HepG2 (cell line): ENCODE results near the gene GRB2. TPM values are rescaled to one million over a fixed set of nuclear protein-coding genes. Genes with fewer than 3 reads are reported as not detected.

Experiments used
- ATAC-seq: fragments of 200-7000 bp; cut with Tn5 transposase; 3 replicates; pipeline ENCODE4 v1.9.1; 2020; ENCODE audit warnings: mild to moderate bottlenecking, moderate library complexity
- BruUV-seq: library from RNA; stranded (reverse); fragments of 400-500 nt; replicated peaks from 2 replicates; lab custom pipeline; 2021; lab: Mats Ljungman, UMichigan
- CTCF ChIA-PET: fragments of 300-600 bp; formaldehyde crosslinking; extraction: SDS; loops from one replicate; lab custom pipeline; 2021; ENCODE audit warnings: low total read pairs, inconsistent platforms, low intra/inter-chr PET ratio; lab: Yijun Ruan, JAX
- POLR2A ChIA-PET: fragments of 350-600 bp; sonication (Branson Sonifier 250); formaldehyde crosslinking; loops from one replicate; lab custom pipeline; 2020; ENCODE audit warnings: antibody characterized with exemption, inconsistent platforms; lab: Yijun Ruan, JAX
- DNase-seq: peaks from one replicate; pipeline ENCODE4 v3.0.0-alpha.2; 2015; ENCODE audit warnings: low spot score
- FAIRE-seq: peaks from 3 replicates; lab custom pipeline; 2011; peaks lifted over from hg19 to GRCh38; lab: Jason Lieb, UNC
- H2AFZ ChIP-seq: one replicate; pipeline ENCODE4 v1.6.1; 2011; ENCODE audit warnings: low read length, inconsistent platforms
- H3K27ac ChIP-seq: fragments of 300-600 bp; 3 replicates; pipeline ENCODE4 v1.8.0; 2011; ENCODE audit warnings: mixed run types, mild to moderate bottlenecking, mixed read lengths, low read length, inconsistent platforms; ENCODE audit not compliant: insufficient read depth; ENCODE audit errors: extremely low read length
- H3K27me3 ChIP-seq, 2 experiments: fragments of 200-600 bp in 1 of 2; 2 replicates in 1 of 2; 3 replicates in 1 of 2; pipeline versions ENCODE4 v1.6.0 to v1.8.0; 2011; ENCODE audit warnings: low read length in 2 of 2, mild to moderate bottlenecking in 2 of 2, moderate library complexity in 2 of 2, inconsistent platforms in 1 of 2; ENCODE audit not compliant: insufficient read depth in 2 of 2, control insufficient read depth in 1 of 2
- H3K36me3 ChIP-seq, 2 experiments: fragments of 200-600 bp in 1 of 2; replicated peaks in 1 of 2; 2 replicates in 1 of 2; 3 replicates in 1 of 2; pipeline versions ENCODE4 v1.5.1 to v1.8.0; 2011; ENCODE audit warnings: low read length in 2 of 2, inconsistent platforms in 1 of 2; ENCODE audit not compliant: insufficient read depth in 2 of 2, control insufficient read depth in 1 of 2
- H3K4me1 ChIP-seq: 2 replicates; pipeline ENCODE4 v1.5.1; 2012; ENCODE audit warnings: low read length, inconsistent platforms; ENCODE audit not compliant: insufficient read depth
- H3K4me2 ChIP-seq: 2 replicates; pipeline ENCODE4 v1.6.0; 2011; ENCODE audit warnings: low read depth, low read length, inconsistent platforms
- H3K4me3 ChIP-seq, 3 experiments: fragments of 200-600 bp in 1 of 3; sonication (generic), shearing (Covaris generic) in 1 of 3; replicated peaks in 1 of 3; 2 replicates each; pipeline ENCODE4 v1.5.1; 2011 to 2016; ENCODE audit warnings: low read length in 3 of 3, inconsistent platforms in 2 of 3, low read depth in 2 of 3, mild to moderate bottlenecking in 2 of 3, control low read depth in 1 of 3, mixed read lengths in 1 of 3; ENCODE audit not compliant: insufficient read depth in 1 of 3
- H3K79me2 ChIP-seq: one replicate; pipeline ENCODE4 v1.6.1; 2011; ENCODE audit warnings: low read length, inconsistent platforms; ENCODE audit not compliant: insufficient read depth
- H3K9ac ChIP-seq: 2 replicates; pipeline ENCODE4 v1.6.0; 2011; ENCODE audit warnings: mild to moderate bottlenecking, low read depth, low read length, inconsistent platforms; ENCODE audit not compliant: insufficient read depth
- H3K9me3 ChIP-seq: 2 replicates; pipeline ENCODE4 v1.5.1; 2012; ENCODE audit warnings: mild to moderate bottlenecking, low read length
- H4K20me1 ChIP-seq: 2 replicates; pipeline ENCODE4 v1.6.0; 2011; ENCODE audit warnings: inconsistent platforms, mild to moderate bottlenecking, low read length, moderate library complexity; ENCODE audit not compliant: insufficient read depth
- FOXA3 ChIP-seq: IDR thresholded peaks from 2 replicates; pipeline ENCODE4 v1.6.1; 2016; ENCODE audit warnings: missing genetic modification reagents, missing compliant biosample characterization
- MLLT10 ChIP-seq: sonication (generic); formaldehyde crosslinking; IDR thresholded peaks from 2 replicates; pipeline ENCODE4 v1.4.0; 2020; ENCODE audit warnings: missing genetic modification reagents
- SMYD3 ChIP-seq: sonication (generic); formaldehyde crosslinking; IDR thresholded peaks from 2 replicates; pipeline ENCODE4 v1.8.1; 2023; ENCODE audit warnings: mild to moderate bottlenecking, missing genetic modification reagents
- SP140L ChIP-seq: sonication (generic); formaldehyde crosslinking; IDR thresholded peaks from 2 replicates; pipeline ENCODE4 v1.4.0; 2020; ENCODE audit warnings: missing genetic modification reagents, borderline replicate concordance
- TOPORS ChIP-seq: sonication (generic); formaldehyde crosslinking; IDR thresholded peaks from 2 replicates; pipeline ENCODE4 v1.8.0; 2023; ENCODE audit warnings: mild to moderate bottlenecking, missing genetic modification reagents
- XBP1 ChIP-seq: sonication (generic); formaldehyde crosslinking; IDR thresholded peaks from 2 replicates; pipeline ENCODE4 v1.5.0; 2020; ENCODE audit warnings: missing genetic modification reagents
- ZNF362 ChIP-seq: sonication (generic); formaldehyde crosslinking; IDR thresholded peaks from 2 replicates; pipeline ENCODE4 v1.4.0; 2020; ENCODE audit warnings: missing genetic modification reagents, mild to moderate bottlenecking, borderline replicate concordance
- WGBS: methylation state at CpG from one replicate; pipeline ENCODE4 v1.1.6; 2017; ENCODE audit warnings: low lambda C conversion rate; 5-methylcytosine and 5-hydroxymethylcytosine counted together
- in situ Hi-C: cut with HindIII; loops from 2 replicates; pipeline ENCODE4 v1.10.0; 2017; ENCODE audit warnings: low pct_unique_long_range_greater_than_20kb; ENCODE audit not compliant: extremely low pct_ligation_motif_present
- intact Hi-C: fragments of 100-400 bp; cut with micrococcal nuclease; formaldehyde crosslinking; loops from one replicate; pipeline ENCODE4 v1.10.0; 2022; ENCODE audit not compliant: unreplicated experiment
- polyA plus RNA-seq, 8 experiments: library from polyadenylated mRNA; depleted of rRNA in 3 of 8; stranded (reverse) in 7 of 8; unstranded in 1 of 8; fragments of >200 nt; fragmentation: Illumina TruSeq in 4 of 8; extraction: Trizol in 4 of 8; gene quantifications; 2 replicates each; pipeline versions ENCODE4 v1.2.1 to v1.2.3, GENCODE V29; 2011 to 2016; ENCODE audit warnings: low read depth in 4 of 8, missing spikeins in 1 of 8, mixed read lengths in 1 of 8; ENCODE audit not compliant: insufficient read depth in 1 of 8
- total RNA-seq, 5 experiments: library from RNA; depleted of rRNA; stranded (reverse); fragments of >200 nt; fragmentation: Illumina TruSeq; extraction: Trizol; gene quantifications; 2 replicates each; pipeline ENCODE4 v1.2.3, GENCODE V29; 2016; ENCODE audit warnings: low read depth in 1 of 5
- TF ChIP-seq, protein P1 (sequence below): sonication (generic); formaldehyde crosslinking; IDR thresholded peaks from 2 replicates; pipeline ENCODE4 v1.4.0; 2020; ENCODE audit warnings: missing genetic modification reagents

The GRB2 gene
- total and polyA plus RNA-seq, 2 of the 13 experiments (the other 11 are each of a cell fraction or from before 2014, with no cell fraction given) = 84.6 to 92.3 TPM

- Histone ChIP-seq H3K9ac (no peak overlapping the region), H4K20me1 (peaks cover 18% of the 10 kb centered on the region), H3K27ac (no peak overlapping the region), H3K79me2 (peaks cover 82% of the 10 kb centered on the region), H3K36me3 (peaks cover 0 to 5% of the 10 kb centered on the region in 2 experiments; a peak in 1 of 5 replicates), H3K4me1 (peaks cover 78% of the 10 kb centered on the region), H3K9me3 (no peaks in the 10 kb centered on the region), H3K4me2 (no peak overlapping the region), H2AFZ (no peak overlapping the region), H3K27me3 (no peaks in the 10 kb centered on the region), H3K4me3 (no peak overlapping the region)
- BruUV-seq = no TSS peak
- FAIRE-seq = no peak
- in situ Hi-C loops = no loop called here
- ATAC-seq = no peak
- ChIA-PET POLR2A (interaction anchor here (0.6 to 3.2 kb wide), 3 partner anchors 42 to 388 kb away, joined by 3 to 11 read pairs (median 3); no protein-coding TSS in a partner anchor), CTCF (no interaction called here)
- no peak for TF ChIP-seq SP140L
- 0 out of 2 replicates have a peak, but pooled peaks have one; percentile 11 for TF ChIP-seq FOXA3 (CRISPR knock-in tag)
- no peak for TF ChIP-seq TOPORS (CRISPR knock-in tag)
- TF ChIP-seq ZNF362 (CRISPR knock-in tag) = peak; percentile 63; the same call in 1 of the 2 replicates
- intact Hi-C loops = loop anchor here (1.0 kb wide), 1 partner anchor 54 kb away; no protein-coding TSS in a partner anchor
- DNase-seq = no peak
Measured at GRCh38 chr17:75350029-75350428, 55.4 kb downstream of the GRB2 start.

GRCh38 chr17:75349589-75349988, 55.9 kb downstream of the GRB2 start:
- TF ChIP-seq SMYD3 (CRISPR knock-in tag) (no peak), MLLT10 (CRISPR knock-in tag) (no peak), XBP1 (CRISPR knock-in tag) (no peak)
- TF ChIP-seq, protein P1, sequence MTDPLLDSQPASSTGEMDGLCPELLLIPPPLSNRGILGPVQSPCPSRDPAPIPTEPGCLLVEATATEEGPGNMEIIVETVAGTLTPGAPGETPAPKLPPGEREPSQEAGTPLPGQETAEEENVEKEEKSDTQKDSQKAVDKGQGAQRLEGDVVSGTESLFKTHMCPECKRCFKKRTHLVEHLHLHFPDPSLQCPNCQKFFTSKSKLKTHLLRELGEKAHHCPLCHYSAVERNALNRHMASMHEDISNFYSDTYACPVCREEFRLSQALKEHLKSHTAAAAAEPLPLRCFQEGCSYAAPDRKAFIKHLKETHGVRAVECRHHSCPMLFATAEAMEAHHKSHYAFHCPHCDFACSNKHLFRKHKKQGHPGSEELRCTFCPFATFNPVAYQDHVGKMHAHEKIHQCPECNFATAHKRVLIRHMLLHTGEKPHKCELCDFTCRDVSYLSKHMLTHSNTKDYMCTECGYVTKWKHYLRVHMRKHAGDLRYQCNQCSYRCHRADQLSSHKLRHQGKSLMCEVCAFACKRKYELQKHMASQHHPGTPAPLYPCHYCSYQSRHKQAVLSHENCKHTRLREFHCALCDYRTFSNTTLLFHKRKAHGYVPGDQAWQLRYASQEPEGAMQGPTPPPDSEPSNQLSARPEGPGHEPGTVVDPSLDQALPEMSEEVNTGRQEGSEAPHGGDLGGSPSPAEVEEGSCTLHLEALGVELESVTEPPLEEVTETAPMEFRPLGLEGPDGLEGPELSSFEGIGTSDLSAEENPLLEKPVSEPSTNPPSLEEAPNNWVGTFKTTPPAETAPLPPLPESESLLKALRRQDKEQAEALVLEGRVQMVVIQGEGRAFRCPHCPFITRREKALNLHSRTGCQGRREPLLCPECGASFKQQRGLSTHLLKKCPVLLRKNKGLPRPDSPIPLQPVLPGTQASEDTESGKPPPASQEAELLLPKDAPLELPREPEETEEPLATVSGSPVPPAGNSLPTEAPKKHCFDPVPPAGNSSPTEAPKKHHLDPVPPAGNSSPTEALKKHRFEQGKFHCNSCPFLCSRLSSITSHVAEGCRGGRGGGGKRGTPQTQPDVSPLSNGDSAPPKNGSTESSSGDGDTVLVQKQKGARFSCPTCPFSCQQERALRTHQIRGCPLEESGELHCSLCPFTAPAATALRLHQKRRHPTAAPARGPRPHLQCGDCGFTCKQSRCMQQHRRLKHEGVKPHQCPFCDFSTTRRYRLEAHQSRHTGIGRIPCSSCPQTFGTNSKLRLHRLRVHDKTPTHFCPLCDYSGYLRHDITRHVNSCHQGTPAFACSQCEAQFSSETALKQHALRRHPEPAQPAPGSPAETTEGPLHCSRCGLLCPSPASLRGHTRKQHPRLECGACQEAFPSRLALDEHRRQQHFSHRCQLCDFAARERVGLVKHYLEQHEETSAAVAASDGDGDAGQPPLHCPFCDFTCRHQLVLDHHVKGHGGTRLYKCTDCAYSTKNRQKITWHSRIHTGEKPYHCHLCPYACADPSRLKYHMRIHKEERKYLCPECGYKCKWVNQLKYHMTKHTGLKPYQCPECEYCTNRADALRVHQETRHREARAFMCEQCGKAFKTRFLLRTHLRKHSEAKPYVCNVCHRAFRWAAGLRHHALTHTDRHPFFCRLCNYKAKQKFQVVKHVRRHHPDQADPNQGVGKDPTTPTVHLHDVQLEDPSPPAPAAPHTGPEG (CRISPR knock-in tag) = no peak
- TF ChIP-seq, all 625 proteins: peak for 0
- DNase-seq (no peak), FAIRE-seq (no peak), ATAC-seq (no peak)
- BruUV-seq = no TSS peak
- H2AFZ ChIP-seq = no peak overlapping the region
- H4K20me1 ChIP-seq = peaks cover 18% of the 10 kb centered on the region
- intact Hi-C loops = no loop called here
- WGBS = 98% methylated on average over 8 of the region's 8 CpGs
- H3K4me2 ChIP-seq = no peak overlapping the region
- H3K4me1 ChIP-seq = peaks cover 78% of the 10 kb centered on the region
- no peak overlapping the region for H3K4me3 ChIP-seq
- in situ Hi-C loops = no loop called here
- no peak overlapping the region for H3K9ac ChIP-seq
- H3K9me3 ChIP-seq = no peaks in the 10 kb centered on the region
- ChIA-PET CTCF (no interaction called here), POLR2A (interaction anchor here (3.2 kb wide), 1 partner anchor 44 kb away, joined by 11 read pairs; no protein-coding TSS in a partner anchor)
- peaks cover 78% of the 10 kb centered on the region for H3K79me2 ChIP-seq
- H3K27ac ChIP-seq = no peak overlapping the region
- peaks cover 0 to 5% of the 10 kb centered on the region in 2 experiments; a peak in 1 of 5 replicates for H3K36me3 ChIP-seq
- H3K27me3 ChIP-seq = no peaks in the 10 kb centered on the region
